GM10847 (cell line): ENCODE results near the gene PNP.

Source experiments
- POLR2A ChIP-seq: IDR thresholded peaks from 2 replicates; pipeline ENCODE4 v1.6.1; 2011; ENCODE audit not compliant: insufficient read length; ENCODE audit errors: extremely low read depth

Gene PNP

DNA sequence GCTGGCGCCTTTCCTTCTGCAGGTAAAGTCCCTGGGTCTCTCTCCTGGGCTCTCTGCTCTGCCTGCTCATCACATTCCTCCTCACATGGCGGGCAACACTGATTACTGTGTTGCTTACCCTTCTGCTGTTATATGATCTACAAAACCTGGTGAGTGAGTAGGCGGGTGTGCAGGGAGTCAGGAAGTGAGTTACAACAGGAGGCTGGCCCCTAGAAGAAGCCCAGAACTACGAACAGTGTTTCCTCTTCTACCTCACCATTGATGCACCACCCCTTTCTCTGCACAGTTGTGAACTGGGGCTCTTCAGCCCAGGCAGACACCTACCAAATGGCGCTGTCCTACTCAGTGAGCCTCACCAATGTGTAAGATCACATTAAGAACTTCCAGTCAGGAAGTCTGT lies 28.3 kb upstream of the PNP start:
- TF ChIP-seq POLR2A = no peak

DNA sequence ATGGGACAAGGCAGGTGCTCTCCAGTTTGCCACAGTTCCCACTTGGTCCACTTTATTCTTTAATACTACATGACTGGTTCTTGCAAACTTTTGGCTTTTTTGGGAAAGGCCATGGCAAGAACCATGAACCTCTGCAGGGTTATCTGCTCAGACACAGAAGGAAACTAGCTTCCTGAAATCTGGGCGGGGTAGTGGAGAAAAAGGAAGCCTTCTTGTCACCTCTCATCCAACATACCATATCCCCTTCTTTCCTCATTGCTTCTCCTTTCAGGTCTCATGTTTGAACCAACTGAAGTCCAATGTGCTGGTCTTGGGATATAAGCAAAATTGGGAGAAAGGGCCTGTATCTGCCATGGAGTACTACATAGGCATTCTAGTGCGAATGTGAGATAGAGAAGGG lies 27.7 kb upstream of the PNP start:
- no peak for TF ChIP-seq POLR2A

DNA sequence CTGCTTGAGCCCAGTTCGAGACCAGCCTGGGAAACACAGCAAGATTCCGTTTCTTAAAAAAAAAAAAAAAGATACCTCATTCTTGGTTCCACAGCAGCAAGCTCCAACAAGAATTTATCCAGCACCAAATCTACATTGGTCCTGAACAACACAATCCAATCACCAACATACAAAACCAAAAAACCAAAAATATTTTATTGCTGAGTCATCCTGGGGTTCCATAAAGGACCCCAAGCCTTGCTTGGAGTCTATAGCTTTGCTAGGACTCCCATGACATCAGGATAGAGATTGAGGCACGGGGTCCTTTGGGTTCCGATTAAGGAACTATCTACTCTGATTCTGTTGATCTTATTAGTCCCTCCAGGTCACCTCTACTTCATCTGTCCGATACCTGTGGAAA lies 22.3 kb upstream of the PNP start:
- no peak for TF ChIP-seq POLR2A

DNA sequence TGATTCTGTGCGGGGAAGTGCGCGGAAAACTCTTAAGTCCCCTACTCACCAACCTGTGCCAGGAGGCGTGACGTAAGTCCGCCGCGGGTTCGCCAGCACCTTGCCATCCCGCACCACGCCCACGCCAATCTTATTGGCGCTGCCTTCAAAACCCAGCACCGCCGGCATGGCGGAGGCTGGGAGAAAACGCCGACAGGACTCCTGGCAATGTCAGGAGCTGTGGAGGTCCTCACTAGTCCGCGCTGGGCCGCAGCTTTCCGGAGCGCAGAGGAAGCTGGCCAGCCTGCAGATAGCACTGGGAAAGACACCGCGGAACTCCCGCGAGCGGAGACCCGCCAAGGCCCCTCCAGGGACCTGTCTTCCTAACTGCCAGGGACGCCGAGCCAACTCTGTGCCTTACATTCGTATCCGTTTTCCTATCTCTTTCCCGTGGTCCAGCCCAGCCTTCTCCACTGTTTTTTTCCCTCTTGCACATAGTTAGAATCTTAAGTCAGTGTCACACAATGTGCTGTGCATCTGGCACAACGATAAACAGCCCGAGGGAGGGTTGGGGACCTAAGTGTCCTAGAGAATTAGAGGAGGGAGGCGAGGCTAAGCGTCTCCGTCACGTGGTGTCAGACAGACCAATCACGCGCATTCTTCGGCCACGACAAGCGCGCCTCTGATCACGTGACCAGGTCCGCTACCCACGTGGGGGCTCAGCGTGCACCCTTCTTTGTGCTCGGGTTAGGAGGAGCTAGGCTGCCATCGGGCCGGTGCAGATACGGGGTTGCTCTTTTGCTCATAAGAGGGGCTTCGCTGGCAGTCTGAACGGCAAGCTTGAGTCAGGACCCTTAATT lies 14.5 kb upstream of the PNP start, which contains the start of the genes APEX1 and OSGEP:
APEX1 (plus strand) TSS at position 711 of the 839 bp plus-strand sequence. CDS start 420 bp downstream, outside the sequence.
OSGEP (minus strand) TSS at position 297 of the 839 bp plus-strand sequence; CDS start at position 168, 129 bp downstream.
- peak; percentile 82 for TF ChIP-seq POLR2A

DNA sequence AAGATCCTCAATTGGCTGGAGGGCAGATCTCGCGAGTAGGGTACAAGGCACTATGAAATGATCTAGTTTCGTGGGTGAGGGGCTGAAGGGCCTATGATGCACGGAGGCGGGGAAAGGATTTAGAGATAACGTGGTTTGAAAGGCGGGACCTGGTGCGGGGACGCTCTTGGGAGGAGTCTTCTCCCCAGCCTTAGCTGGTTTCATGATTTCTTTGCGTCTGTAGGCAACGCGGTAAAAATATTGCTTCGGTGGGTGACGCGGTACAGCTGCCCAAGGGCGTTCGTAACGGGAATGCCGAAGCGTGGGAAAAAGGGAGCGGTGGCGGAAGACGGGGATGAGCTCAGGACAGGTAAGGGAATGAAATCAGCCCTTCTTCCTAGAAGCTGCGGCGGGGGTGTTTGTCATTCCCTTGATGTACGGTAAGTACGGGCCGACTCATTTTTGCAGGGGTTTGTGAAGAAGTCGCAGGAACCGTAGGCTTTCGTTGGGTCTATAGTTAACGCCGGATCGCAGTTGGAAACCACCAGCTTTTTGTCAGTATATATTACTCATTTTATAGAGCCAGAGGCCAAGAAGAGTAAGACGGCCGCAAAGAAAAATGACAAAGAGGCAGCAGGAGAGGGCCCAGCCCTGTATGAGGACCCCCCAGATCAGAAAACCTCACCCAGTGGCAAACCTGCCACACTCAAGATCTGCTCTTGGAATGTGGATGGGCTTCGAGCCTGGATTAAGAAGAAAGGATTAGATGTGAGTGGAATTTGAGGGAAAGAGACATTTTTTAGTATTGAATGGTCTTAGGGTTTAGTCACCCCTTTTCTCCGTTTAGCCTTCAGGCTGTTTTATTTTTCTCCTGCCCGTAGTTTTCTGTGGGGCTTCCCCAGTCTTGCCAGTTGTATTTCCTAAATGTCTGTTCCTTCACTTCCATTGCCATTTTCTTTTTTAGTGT lies 13.6 kb upstream of the PNP start:
- TF ChIP-seq POLR2A = no peak

DNA sequence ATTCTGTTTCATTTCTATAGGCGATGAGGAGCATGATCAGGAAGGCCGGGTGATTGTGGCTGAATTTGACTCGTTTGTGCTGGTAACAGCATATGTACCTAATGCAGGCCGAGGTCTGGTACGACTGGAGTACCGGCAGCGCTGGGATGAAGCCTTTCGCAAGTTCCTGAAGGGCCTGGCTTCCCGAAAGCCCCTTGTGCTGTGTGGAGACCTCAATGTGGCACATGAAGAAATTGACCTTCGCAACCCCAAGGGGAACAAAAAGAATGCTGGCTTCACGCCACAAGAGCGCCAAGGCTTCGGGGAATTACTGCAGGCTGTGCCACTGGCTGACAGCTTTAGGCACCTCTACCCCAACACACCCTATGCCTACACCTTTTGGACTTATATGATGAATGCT lies 12.2 kb upstream of the PNP start:
- TF ChIP-seq POLR2A = no peak

DNA sequence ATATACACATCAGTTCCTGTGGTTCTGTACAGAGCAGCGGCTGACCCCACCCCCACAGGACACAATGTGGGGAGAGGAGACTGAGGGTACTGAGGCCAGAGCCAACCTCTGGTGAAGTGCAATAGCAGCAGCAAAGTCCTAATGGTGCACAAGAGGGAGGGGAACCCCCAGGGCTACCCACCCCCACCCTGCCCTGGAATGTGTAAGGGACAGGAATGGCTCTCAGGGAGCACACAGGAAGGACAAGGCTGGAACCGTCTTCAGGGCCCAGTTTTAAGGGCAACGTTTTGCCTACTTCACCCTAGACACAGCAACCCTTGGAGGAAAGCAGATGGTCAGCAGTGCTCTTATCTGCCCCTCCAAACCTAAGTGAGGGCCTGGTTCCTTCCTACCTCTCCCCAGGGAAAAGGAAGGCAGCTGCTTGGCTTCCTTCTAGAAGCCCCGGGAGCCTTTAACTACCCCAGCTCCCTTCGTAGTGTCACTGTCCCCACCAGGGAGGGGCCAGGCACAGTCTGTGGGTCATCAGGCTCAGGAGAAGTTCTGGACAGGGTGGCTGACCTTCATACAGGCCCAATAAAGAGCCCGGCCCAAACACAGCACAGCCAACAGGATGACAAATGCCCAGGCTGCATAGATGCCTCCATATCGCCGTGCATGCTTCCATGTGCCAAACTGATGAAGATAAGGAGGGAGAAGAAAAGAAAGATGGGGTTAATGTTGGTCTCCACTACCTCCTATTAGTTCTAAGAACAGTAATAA lies 11.0 kb upstream of the PNP start:
- TF ChIP-seq POLR2A = no peak

DNA sequence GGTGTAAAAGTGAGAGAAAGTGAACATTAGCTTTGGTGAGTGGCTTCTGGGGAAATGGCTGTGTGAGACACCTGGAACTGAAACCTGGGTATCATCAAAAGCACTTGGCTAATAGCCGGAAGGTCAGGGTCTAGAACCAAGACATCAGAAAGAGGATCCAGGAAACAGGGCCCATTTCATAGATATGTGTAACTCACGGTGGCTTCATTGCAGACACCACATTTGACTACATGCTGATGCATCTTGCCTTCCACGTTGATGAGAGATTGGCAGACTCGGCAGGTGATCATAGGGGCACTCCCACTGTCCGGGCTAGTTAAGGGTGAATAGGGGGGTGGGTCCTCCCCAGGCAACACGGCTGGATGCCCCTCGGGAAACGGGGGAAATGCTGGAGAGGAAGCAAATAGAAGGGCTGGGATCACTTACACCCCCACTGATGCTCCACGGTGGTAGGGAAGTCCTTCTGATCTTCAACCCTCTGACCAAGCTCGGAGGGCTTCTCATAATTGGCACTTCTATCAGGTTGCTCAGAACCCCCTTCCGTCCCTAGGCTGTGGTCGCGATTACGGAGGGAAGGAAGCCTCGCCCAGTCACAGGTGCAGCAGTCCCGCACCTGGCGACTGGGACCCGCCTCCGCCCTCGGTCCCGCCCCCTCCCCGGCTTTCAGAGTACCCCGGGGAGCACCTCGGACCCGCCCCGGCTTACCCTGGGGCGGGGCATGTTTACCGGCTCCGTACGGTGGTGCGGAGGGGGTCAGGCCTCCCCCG lies 8.6 kb upstream of the PNP start:
- no peak for TF ChIP-seq POLR2A

DNA sequence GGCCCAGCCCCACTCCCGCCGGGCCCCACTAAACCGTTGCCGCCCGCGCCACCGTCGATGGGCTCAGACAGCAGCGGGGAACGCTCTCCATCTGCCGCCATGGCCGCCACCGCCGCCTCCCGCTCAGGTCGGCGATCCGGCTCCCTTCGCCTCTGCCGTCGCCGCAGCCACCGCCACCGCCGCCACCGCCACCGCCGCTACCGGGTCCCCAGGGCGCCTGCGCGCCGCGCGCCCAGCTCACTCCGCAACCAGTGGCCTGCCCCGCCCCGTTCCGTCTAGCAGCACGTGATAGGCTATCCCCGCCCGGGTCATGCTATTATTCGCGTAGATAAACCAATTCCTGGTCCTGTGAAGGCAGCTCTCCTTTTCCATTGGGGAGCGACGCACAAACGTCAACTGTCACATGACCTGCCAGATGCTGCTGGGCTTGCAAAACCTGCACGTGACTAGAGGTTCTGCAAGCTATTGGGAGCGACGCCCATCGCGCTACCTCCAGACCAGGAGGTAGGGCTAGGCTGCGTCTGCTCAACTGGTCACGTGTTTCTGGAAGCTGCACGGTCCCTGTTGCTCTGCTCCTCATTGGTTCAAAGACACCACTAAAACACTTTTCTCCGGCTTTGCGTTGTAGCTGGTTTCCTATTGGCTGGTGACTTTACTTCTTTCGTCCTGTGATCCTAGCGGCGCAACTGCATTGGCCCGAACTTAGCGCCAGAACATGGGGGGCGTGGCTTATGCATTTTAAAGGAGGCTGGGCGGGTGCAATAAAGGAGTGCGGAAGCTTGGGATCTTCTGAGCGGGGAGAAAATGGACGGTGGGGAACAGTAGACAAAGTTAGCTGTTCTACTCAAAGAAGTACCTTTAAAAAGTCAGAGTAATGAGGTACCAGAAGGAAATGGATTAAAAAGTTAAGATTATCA lies 7.7 kb upstream of the PNP start, which contains the start of gene PIP4P1:
PIP4P1 (minus strand) TSS at position 210 of the 917 bp plus-strand sequence; CDS start at position 101, 109 bp downstream.
- peak; percentile 61 for TF ChIP-seq POLR2A

DNA sequence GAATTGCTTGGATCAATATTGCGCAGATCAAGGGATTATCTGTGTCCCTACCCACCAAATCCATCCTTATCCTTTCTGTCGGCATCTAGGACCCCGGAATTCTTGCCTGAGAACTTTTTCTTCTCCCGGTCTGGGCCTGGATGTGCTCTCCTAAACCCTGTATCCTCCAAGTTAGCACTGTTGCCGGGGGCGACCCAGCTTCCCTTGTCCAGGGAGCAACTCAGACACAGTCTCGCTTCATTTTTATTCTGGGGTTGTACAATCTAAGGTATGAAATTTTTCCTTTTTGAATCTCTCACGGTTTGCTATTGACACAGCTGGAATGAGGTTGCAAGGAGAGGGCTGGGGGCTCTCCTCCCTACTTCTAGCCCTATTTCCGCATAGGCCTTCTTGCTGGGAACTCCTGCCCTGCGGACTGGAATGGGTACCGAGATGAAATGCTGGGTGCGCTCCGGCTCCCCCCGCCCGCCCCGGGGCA lies 403 bp upstream of the PNP start:
- TF ChIP-seq POLR2A = no peak

DNA sequence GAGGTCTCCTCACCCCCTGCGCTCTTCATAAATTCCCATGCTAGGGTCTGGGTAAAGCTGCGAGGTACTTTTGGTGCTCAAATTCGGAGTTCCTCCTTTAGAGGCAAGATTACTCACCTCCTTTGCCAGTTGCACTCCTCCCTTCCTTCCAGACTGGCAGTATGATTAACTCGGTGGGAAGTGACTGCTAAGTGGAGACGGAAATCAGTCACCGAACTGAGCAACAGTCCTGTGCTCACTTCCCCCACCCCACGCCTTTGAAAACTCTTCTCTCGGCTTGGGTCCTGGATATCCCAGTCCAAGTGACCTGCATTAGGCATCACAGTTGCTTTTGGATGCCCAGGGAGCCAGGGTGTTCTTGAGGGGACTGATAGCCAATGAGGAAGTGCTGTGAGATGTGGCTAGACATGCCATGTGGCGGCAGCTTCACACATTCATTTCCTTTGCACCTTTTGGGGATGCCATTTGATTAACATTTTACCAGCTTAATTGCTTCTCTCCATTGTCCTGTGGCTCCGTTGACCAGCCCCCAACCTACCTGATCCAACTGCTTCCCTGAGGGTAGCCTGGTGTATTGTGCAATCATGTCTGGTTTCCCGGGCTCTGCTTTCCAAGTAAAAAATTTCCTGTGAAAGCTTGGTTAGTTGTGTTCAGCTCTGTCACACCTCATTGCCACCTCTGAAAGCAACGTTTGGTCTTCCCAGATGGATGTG lies 840 bp downstream of the PNP start:
- TF ChIP-seq POLR2A = no peak

DNA sequence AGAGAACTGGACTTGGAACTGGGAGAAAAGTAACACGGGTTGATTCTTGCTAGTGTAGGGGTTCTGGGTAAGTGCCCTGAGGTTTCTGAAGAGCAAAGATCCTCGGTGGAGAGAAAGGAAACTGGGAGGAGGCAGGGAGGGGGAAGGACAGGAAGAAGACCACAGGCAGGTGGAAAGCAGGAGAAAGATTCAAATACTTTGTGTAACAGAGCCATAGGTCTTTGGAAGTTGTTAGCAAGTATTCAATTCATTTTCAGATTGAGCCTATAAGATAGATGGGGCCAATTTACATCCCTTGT lies 1.3 kb downstream of the PNP start:
- TF ChIP-seq POLR2A = no peak

DNA sequence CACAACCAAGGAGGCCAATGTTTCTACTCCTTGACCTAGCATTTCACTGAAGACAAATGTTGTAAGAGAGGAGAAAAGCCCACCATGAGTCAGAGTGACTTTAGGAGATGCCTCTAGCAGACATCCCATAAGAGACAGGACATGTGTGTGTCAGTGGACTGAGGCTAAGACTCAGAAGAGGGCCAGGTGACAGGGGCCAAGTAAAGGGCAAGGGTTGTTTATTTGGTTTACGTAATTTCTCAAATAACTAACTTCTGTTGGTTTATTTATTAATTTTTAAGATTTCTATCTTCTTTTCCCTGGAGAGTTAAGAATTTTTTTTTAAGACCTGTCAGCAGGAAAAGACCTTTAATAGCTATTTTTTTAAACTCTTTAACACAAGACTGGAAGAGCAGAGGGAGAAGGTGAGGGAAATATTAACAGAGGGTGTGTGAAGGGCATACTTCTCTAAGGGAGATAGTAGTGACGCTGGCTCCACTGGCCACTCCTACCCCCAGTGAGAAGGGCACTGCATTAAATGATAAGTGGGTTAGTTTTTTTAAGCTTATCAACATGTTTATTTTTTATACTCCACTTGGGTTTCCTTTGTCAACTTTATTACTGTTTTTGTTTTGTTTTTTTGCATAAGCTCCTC lies 3.4 kb downstream of the PNP start:
- TF ChIP-seq POLR2A = no peak

DNA sequence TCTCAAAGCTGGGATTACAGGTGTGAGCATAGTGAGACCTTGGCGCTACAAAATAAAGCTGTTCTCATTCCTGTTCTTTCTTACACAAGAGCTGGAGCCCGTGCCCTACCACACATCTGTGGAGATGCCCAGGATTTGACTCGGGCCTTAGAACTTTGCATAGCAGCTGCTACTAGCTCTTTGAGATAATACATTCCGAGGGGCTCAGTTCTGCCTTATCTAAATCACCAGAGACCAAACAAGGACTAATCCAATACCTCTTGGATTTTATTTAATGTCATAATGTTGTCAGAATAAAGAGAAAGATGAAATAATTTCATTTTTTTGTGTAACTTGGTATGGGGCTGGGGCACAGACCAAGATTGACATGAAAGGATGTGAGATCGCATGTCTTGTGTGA lies 7.6 kb downstream of the PNP start:
- TF ChIP-seq POLR2A = no peak
